GM18511 (cell line): Measurements from ENCODE around the gene DNAH12.
"Not testable (repeated sequence)": the region's sequence is repeated elsewhere in the genome, so short reads cannot be mapped to it uniquely, and the experiment has no call there.

Experiments used
- ATAC-seq: cut with Tn5 transposase; IDR thresholded peaks from one replicate; pipeline ENCODE4 v1.9.1; 2021; ENCODE audit warnings: mild to moderate bottlenecking, moderate library complexity; ENCODE audit not compliant: unreplicated experiment

Gene DNAH12

DNA sequence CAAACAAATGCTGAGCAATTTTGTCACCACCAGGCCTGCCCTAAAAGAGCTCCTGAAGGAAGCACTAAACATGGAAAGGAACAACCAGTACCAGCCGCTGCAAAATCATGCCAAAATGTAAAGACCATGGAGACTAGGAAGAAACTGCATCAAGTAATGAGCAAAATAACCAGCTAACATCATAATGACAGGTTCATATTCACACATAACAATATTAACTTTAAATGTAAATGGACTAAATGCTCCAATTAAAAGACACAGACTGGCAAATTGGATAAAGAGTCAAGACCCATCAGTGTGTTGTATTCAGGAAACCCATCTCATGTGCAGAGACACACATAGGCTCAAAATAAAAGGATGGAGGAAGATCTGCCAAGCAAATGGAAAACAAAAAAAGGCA is 217.6 kb downstream of the DNAH12 start:
- ATAC-seq = not testable (repeated sequence)

DNA sequence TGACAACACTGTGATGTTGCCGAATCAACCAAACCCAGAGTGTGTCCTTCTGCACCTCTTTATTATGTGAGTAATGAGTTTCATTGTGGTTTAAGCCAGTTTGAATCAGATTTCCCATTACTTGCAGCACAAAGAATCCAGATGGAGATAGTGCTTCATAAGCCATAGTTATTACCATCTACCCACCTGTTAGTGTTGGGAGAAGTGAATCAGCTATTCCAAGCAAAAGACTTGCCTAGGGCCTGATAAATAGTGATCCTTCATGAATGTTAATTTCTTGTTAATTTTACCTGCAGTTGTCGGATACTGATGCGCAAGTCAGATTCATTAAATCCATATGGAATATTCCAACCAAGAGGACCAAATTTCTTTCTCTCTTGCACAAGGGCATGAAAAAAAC is 229.9 kb downstream of the DNAH12 start:
- no peak for ATAC-seq

DNA sequence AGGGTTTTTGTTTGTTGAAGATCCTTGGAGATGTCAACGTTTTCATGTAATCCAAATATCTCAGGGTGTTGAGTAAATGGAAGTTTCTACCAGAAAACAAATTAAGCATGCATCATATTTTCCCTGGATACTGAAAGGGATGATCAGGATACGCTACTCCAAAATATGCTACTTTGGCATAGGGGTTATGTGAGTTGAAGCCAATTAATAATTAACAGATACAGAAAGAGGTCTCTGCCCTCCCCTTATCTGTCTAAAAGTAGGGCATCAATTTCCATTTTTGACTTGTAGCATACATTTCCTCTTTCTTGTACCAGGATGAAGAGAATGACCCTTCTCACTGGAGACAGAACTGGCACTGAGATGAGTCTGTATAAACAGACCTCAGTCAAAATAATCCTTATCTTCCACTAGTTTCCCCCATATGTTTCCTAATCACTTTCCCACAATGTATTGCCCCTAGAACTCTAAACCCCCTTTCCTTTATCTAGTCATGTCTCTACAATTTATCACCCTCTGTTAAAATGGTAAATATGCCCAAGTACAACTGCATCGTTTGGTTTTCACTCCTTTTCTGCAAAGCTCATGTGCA is 234.3 kb downstream of the DNAH12 start:
- ATAC-seq = no peak

DNA sequence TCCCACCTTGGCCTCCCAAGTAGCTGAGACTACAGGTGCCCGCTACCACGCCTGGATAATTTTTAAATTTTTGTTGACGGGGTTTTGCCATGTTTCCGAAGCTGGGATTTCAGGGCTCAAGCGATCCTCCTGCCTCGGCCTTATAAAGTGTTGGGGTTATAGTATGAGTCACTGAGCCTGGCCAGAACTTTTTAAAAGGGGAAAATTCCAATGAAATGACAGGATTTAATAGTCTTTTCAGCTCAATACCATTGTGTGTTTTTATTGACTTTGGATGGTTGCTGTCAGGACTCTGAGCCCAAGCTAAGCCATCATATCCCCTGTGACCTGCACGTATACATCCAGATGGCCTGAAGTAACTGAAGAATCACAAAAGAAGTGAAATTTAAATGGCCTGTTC is 240.6 kb downstream of the DNAH12 start:
- not testable (repeated sequence) for ATAC-seq

DNA sequence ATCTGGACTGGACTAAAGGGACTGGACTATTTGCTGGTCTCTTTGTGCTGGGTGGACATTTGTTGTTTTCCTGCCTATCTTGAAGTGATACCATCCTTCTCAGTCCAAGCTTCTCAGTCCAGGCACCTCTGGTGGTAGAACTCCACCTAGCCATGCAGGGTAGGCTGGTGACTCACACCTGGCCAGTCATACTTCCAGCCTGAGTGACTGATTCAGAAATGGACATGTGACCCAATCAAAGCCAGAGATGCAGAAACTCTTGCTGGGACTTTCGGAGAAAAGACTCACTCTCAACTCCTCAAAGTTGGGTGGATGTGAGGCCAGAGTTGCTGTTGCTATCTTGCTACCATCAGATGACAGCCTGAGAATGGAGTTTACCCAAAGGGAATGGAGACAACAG is 246.1 kb downstream of the DNAH12 start:
- no peak for ATAC-seq

DNA sequence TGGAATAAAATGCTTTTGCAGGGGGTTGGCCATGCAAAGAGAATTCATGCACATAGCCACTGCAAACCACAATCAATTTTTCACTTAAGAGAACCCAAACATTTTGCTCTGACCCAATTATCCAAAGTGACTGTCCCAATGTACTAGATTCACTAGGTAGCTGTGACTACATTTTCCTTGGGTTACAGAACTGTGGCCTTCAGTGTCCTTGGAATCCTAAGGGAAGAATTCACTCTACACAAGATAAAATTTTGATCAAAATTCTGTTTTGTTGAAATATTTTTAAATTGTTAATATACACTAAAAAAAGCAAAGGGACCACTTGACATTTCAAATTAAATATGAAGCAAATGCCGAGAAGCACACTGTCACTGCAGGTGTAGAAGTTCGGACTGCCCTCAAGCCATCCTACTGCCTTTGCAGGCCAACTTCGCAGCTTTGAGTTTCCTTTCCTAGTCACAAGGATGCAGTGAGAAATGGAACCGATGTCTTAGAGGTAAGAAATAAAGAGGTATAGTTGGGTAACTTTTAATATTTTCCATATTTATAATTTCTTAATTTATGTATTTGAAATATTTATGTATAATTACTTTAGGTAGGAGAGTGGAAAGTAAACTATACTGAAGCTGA is 251.1 kb downstream of the DNAH12 start:
- no peak for ATAC-seq

DNA sequence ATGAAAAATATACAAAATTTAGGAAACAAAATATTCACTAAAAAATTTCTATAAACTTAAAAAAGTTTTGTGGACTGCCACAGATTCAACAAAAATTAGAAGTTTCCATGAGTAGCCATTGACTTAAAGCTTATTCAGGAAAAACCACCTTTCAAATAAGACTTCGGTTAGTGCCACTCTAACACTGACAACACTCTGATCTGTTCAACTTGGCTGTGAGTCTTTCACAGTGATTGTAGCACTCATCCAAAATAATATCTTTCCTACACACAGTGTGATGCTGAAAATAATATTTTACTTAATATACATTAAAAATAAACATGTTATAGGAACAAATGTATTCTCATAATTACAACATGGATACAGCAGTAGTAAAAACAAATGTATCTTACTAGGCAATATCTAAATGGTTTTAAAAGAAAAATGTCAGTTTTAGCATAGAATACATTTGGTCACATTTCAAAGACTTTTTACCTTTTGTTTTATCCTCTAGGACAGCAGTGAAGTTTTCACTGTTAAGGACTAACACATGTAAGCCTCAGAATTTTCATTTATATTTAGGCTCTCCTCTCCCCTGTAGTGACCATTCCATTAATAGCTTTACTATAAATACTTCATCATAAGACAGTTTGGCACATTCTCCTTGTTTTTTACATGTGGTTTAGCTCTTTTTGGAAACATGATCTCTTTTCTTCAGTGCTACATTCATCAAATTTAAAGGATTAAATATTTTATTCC is 251.8 kb downstream of the DNAH12 start, which contains the start of gene ASB14:
Gene ASB14, minus strand, starts transcription at position 527 of the 738 bp plus-strand sequence. CDS start 652 bp downstream, outside the sequence.
- ATAC-seq = no peak

DNA sequence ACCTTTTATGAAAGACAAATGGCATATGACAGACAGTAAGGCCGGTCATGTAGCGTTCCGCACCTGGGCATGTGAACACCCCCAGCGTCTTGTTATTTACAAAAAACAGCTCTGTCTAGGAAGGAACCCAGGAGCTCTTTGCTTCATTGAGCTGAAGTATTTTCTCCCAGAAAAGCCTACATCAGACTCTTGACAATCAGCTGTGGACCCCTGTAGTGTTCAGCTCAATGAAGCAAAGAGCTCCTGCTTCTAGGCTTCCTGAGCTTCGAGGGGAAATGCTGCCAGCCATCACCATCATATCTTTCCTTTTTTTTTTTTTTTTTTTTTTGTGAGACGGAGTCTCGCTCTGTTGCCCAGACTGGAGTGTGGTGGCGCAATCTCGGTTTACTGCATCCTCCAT is 255.7 kb downstream of the DNAH12 start:
- no peak for ATAC-seq

DNA sequence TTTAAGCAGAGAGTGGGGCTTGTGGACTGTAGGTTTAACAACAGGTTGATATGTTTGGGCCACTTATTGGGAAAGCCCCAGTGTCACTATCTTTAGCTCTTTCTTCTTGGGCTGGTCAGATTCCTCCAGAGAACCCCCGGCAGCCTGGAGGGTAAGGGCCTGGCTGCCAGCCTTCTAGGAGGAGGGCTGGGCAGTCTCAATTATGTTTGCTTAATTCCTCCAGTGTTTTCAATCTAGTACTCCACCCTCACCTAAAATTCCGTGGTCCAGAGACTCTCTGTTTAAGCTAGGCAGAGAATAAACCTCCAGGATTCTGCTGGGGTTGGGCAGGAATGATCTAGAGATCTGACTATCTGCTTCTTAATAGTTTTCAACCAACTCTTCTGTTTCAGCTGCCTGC is 256.9 kb downstream of the DNAH12 start:
- no peak for ATAC-seq

DNA sequence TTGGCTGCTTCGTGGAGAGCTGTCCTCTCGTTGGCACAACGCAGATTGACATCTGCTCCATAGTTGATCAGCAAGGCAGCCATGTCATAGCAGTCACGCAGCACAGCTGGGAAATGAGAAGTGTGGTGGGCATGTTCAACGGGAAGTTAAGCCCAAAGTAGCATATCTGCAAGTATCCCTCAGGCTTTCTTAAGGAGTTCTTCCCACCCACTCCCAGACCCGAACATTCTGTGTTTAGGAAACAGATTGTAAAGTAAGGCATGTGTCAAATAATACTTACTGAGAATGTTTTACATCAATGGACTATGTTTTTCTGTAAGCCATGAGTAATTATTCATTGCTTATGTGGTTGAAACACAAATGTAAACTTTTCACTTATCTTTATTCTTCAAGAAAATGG is 260.8 kb downstream of the DNAH12 start:
- no peak for ATAC-seq

DNA sequence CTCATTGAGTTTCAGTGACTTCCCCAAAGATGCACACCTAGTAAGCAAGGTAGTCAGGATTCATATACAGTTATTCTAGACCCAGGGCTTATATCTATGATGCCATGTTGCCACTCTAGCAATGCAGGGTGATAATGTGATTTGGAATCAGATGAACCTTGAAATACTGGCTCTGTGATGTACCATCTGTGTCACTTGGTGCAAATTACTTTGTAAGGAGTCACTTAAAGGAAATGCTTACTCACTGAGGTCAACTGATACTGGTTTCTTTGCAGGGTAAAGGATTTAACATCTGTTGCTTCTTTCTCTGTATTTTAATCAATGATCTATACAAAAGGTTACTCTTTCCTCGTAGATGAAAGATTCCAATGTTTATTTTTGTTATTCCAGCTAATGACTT is 262.4 kb downstream of the DNAH12 start:
- ATAC-seq = no peak

DNA sequence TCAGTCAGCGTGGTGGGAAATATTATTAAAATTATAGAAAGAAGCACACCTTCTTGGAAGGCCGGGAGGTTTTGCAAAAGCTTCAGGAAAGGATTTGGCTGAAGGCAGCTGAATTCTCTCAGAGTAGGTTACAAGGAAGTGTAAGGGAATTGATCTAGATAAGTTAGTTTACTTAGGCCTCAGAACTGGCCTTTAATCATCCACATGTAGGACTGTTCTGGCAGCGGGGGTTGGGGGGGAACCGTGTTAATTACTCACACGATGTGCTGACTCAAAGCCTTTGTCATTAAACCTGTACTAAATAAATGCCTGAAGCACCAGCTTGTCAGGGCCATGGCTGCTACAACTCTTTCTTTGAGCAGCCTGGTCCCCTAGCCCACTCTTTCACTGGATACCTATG is 264.5 kb downstream of the DNAH12 start:
- no peak for ATAC-seq

DNA sequence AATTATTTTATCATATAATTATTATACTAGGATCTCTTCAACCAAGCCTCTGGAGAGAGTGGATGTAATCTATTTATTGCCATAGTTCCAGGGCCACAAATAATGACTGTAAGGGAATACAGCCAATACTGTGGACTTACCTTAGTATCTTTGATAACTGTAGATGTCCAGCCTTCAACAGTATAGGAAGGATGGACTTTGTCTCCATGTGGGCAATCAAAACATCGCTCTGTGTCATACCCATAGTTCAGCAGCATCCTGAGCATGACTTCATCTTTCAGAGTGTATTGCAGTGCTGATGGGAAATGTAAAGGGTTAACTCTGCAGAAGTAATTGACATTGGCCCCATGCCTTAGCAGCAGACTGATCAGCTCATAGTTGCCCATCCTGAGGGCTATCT is 265.9 kb downstream of the DNAH12 start:
- no peak for ATAC-seq

DNA sequence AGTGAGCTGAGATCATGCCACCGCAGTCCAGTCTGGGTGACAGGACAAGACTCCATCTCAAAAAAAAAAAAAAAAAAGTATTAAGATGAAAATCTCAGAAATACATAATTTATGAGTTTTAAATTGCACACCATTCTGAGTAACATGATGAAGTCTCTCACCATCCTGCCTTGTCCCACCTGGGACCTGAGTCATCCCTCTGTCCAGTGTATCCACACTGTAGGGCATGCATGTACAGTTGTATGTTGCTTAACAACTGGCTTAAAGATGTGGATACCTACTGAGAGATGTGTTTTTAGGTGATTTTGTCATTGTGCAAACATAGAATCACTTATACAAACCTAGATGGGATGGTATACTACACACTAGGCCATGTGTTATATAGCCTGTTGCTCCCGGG is 268.8 kb downstream of the DNAH12 start:
- no peak for ATAC-seq

DNA sequence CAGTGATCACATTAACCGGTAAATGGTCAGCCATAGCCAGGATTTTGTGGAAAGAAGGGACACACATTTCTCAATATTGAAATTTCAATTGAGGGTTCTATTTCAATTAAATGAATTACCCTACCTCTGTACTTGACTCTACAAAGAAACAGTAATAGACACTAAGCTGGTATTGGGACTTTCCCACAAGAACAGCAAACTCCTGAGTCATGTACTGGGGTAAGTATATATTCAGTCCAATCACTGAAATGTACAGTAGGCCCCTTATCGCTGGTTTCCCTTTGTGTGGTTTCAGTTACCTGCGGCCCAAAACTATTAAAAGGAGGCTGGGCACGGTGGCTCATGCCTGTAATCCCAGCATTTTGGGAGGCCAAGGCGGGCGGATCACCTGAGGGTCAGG is 269.3 kb downstream of the DNAH12 start:
- ATAC-seq = no peak

DNA sequence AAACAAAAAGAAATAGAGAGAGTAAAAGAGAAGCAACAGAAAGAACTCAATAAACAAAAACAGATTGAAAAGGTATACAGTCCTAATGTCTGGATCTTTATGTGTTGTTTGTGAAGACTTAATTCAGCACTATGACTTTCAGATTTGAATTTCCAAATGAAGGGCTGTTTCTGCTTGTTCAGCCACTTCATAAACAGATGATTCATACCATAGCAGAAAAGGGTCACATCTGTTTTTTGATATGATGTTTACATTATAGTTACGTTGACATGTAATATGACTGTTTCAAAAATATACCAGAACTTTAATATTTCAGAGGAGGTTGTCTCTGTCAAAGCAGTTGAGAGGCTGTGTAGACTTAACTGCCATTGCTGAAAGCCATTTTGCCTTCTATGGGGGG is 275.7 kb downstream of the DNAH12 start:
- ATAC-seq = no peak

DNA sequence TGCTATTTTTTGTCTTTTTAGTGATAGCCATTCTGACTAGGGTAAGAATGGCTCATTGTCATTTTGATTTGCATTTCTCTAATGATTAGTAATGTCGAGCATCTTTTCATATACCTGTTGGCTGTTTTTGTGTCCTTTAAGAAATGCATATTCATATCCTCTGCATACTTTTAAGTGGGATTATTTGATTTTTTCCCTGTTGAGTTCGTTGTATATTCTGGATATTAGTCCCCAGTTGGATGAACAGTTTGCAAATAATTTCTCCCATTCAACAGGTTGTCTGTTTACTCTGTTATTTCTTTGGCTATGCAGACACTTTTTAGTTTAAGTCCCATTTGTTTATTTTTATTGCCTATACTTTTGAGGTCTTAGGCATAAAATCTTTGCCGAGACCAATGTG is 282.2 kb downstream of the DNAH12 start:
- ATAC-seq = no peak

DNA sequence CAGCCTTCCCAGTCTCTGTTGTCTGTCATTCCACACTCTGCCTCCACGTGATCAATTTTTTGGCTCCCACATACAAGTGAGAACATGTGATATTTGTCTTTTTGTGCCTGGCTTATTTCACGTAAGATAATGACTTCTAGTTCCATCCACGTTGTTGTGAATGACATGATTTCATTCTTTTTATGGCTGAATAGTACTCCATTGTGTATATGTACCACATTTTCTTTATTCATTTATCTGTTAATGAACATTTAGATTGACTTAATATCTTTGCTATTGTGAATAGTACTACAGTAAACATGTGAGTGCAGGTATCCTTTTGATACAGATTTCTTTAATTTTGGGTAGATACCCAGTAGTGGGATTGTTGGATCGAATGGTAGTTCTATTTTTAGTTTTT is 283.0 kb downstream of the DNAH12 start:
- no peak for ATAC-seq

DNA sequence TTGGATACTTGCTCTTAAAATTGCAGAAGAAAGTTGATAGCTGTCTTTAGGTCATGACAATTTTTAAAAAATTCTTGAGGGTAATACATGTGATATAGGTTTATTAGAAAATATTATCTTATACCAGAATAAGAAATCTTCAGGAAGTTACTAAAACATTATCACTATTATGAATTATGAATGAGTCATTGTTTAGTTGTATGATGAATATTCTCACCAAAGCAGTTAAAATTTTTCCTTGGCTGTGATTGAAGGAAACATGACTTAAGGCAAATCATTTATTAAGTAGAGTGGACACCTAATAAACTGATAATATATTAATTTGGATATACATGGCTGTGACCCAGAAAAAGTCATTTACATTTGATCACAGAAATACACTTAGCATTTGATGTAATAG is 286.5 kb downstream of the DNAH12 start:
- no peak for ATAC-seq

DNA sequence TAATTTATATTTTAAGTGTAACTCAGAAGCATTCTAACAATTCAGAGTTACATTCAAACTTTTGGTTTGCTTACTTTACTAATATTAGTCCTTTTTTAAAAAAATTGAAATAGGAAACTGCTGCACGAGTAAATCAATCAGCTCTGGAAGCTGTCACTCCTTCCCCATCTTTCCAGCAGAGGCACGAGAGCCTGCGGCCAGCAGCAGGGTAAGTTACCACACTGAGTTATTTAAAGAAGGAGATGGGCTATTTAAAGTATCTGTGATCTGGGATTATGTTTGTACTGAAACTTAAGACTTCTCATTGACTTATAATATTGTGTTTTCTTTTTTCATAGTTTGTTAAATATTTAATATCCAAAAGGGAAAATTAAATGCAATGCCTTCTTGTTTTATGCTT is 287.3 kb downstream of the DNAH12 start:
- no peak for ATAC-seq

DNA sequence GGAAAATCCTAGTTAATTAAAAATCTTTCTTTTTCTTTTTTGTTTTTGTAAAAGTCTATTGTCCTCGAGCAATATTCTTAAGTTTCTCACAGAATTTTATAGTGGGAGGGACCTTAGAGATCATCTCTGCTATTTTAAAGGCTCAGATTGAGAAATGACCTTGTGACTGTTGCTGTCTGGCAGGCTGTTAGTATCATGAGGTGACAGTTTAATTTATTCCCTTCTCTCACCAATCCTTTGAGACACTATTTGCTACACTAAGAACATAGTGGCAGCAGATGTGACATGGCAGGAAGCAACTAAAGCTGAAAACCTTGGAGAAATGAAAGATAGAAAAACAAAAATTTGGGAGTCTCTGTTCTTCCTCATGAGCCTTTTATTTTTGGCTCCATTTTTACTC is 291.7 kb downstream of the DNAH12 start:
- ATAC-seq = no peak

DNA sequence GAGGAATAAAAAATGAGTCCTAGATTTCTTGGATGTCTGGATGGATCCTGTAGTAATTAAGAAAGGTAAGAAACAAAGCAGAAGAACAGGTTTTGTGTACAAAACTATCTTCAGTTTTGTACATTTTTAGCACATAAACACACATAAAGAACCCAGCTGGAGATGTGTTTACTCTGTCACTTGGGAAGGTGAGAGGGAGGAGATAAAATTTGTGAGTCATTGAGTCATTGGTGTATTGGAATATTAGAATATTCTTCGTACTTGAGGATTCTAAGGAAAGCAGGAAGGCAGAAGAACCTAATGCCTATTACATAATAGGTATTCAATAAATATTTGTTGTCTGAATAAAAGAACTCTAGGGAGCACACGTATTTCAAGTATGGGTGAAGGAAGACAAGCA is 299.2 kb downstream of the DNAH12 start:
- no peak for ATAC-seq
